ENCODE measurements around the gene CNTLN.
"Not testable (repeated sequence)": the region's sequence is repeated elsewhere in the genome, so short reads cannot be mapped to it uniquely, and the experiment has no call there.

The CNTLN gene

DNA sequence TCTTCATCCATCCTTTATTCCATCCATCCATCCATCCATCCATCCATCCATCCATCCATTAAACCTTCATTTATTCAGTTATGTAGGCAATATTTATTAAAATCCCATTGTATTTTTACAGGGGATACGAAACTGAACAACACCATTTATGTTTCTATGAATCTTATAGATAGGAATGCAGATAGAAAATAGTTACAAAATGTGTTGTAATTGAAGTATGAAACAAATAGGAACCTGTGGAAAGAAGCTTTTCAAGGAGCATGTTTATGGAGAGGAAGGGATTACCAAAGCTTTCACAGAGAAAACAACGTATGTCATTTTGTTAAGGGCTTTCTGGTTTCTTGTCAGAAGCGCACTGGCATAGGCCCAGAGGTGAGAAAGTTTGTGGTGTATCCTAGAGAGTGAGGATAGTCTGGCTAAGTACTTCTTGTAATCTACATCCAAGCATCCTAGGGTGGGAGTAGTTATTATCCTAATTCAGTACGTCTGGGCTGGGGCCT, 184.0 kb downstream of the CNTLN start:
- DNase-seq (ENCODE audit: low spot score): no peak

DNA sequence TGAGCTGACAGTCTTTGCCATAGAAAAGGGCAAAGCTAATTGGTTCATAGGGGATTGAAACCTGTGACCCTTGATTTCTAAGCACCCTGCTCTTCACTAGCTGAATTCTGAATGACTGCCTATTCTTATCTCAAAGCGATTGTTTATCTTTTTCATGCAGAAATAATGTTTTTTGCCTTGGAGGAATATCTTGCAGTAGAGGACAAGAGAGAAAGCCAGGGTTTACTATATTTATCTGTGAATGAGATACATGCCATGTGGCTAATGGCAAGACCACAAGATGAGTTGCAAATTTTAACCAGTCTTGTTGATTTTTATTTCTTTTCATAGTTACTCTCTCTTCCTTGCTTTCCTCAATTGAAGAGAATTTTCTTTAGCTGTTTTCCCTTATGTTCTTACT, 185.0 kb downstream of the CNTLN start:
- DNase-seq (ENCODE audit: low spot score): no peak

DNA sequence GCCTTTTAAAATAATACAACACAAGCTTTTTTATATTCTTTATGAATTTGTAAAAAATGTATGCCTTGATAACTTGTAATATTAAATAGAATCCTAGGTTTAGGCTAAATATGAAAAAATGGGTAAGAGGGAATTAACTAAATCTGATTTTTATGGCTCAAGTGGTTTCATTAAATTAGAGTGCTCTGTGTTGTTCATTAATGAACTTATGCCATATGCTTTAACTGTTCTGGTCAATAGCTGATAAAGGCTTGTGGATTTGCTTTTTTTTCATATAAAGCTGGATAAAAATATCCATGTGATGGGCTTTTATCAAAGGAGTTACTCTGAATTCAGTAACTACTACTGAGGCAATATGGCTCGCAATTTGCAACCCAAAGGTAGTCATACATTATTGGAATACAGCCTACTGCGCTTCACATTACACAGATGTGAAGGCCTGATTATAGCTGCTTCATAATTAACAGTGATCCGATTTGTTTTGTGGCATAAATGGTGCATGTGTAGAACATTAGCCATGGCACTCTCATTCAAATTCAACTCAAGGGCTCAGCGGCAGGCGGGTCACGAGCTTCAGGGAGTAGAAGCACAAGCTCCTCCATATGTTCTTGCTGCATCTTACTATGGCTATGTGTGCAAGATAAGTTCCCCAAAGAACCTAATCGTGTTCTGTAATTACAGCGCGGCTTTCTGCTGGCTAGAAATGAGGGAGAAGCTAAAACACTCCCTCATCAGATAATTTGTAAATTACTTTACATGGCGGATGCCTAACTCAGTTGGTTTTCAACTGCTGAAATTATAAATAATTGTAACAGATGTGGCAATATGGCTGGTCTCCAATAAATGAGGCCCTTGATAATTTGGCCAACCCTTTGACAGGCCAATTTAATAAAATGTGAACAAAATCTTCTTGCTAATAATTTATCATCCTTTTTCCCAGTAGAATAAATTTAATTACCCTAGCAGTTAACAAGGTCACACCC, 188.3 kb downstream of the CNTLN start:
- no peak for DNase-seq (ENCODE audit: low spot score)

DNA sequence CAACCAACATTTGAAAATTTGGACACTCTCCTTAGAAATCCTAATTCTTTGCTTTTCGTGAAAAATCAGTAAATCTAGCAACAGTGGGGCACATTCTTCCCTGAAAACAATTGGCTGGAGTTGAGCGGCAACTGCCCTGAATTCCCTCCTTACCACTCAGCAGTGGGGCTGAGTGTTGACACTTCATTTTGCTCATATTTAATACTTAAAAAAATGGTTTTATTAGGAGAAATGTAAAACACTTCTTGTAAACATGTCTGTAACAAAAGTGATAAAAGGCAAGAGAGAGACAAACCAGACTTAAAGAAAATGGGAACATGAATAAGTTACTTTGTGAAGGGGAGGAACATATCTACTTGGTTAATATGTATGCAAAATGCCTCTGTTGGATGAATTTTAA, 193.5 kb downstream of the CNTLN start:
- no peak for DNase-seq (ENCODE audit: low spot score)

DNA sequence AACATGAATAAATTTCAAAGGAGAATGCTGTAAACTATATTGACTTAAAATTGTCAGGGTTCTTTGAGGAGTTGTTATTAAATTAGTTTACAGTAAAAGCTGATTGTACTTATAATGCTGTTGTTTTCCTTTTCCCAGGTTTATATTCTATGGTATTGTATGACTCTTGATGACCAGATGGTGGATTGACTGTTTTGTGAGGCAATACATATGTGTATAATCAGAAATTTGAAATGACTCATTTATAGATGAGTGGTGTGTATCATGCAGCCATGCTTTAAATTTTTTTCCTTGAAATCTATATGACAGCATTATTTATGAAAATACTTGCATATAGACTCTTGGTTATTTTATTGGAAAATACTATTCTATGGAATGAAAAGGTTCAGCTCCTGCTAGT, 195.3 kb downstream of the CNTLN start:
- DNase-seq (ENCODE audit: low spot score): no peak

DNA sequence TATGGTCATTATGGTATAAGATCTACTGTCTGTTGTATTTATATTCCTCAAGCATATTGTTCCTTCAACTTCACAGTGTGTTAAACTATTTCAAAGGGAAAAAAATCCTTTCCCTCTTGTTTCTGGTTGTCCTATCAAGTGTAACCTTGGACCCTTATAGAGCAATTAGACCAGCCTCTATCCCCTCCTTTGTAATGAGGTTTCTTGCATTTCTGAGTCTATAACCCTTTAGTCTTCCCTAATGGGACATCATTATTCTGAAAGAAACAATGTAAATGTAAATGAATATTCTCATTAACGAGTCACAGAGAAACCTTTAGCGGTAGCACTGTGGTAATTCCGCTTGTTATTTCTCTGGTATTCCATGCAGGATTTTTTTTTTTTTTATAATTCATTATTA, 197.3 kb downstream of the CNTLN start:
- DNase-seq (ENCODE audit: low spot score): no peak

DNA sequence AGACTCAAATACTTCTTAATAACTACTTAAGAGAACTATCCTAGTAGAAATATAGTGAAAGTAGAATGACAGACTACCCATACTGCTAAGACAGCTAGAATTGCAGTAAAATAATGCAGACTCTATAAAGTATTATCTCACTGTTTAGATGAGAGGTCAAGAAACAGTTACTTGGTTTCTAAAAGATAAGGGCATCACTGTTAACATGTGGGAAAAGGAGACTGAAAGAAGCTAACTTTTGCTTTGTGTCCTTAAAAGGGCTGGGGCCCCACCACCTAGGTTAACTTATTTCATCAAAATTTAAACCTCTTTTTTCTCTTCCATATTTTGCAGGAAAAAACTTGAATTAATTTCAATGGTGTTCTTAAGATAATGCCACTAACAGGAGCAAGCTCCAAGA, 204.3 kb downstream of the CNTLN start:
- DNase-seq (ENCODE audit: low spot score): no peak

DNA sequence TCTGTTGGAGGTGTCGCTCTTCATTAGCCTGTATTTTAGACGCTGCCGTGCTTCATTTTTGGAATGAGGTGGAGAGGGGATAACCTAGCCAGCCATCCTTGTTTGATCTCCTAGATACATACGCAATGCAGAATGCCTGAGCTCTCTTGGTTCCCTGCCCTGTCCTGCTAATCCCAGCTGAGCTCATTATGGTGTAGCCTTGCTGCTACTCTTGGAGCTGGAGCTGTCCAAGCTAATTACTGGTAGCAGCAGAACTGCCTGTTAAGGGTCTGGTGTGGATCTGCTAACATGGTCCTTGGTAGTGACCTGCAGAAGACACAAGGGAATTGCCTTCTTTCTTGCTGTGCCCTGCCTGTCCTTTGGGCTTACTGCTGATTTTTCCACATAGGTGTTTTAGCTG, 207.9 kb downstream of the CNTLN start:
- no peak for DNase-seq (ENCODE audit: low spot score)

DNA sequence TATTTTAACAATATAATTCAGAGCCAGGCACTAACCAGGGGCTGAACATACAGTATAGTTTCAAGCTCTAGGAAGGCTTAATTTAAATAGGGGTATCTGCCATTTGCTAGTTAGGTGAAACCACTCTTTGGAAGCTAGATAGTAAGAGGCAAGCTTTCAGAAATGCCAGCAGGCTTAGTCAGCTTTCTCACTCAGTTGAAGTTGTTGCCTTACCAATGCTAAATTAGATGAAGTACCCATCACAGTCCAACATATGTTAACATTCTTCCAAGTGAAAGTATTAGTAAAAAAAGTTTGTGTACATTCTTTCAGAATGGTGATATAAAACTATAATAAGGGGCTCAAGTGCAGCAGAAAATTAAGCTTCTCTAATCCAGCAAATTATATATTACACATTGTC, 215.0 kb downstream of the CNTLN start:
- DNase-seq (ENCODE audit: low spot score): no peak

DNA sequence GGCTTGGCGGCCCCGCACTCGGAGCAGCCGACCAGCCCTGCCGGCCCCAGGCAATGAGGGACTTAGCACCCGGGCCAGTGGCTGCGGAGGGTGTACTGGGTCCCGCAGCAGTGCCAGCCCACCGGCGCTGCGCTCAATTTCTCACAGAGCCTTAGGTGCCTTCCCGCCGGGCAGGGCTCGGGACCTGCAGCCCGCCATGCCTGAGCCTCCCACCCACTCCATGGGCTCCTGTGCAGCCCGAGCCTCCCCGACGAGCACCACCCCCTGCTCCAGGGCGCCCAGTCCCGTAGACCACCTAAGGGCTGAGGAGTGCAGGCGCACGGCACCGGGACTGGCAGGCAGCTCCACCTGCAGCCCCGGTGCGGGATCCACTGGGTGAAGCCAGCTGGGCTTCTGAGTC, 219.2 kb downstream of the CNTLN start:
- DNase-seq (ENCODE audit: low spot score): not testable (repeated sequence)

DNA sequence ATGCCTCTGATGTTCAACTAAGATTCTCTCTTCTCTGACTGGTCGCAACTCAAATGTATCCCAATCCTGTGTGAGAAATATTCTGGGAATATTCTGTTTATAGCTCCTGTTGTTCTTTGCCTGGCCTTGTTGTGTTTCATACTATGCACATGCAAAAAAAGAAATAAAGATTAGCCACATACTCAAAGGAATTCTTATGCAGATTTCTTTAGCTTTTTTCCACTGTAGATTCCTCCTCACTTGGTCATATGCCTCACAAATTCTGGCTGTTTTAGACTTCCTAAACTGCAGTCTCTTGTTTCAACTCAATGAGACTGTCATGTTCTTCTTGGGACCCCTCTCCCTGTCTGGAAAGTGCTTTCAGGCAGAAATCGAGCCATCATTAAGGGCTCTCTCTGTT, 226.5 kb downstream of the CNTLN start:
- DNase-seq (ENCODE audit: low spot score): no peak

DNA sequence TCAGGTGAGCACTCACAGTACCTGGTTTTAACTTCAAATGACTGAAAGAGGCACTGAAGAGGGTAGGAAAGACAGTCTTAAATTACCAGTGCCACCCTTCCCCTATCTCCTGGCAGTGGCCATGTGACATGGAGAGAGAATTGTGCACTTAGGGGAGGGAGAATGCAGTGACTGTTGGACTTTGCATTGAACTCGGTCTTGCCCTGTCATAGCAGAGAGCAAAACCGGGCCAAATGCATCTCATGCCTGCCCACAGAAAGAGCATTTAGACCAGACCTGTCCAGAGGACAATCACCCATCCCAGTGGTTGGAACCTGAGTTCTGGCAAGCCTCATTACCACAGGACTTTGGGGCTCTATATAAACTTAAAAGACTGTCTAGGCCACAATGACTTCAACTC, 232.2 kb downstream of the CNTLN start:
- DNase-seq (ENCODE audit: low spot score): no peak

DNA sequence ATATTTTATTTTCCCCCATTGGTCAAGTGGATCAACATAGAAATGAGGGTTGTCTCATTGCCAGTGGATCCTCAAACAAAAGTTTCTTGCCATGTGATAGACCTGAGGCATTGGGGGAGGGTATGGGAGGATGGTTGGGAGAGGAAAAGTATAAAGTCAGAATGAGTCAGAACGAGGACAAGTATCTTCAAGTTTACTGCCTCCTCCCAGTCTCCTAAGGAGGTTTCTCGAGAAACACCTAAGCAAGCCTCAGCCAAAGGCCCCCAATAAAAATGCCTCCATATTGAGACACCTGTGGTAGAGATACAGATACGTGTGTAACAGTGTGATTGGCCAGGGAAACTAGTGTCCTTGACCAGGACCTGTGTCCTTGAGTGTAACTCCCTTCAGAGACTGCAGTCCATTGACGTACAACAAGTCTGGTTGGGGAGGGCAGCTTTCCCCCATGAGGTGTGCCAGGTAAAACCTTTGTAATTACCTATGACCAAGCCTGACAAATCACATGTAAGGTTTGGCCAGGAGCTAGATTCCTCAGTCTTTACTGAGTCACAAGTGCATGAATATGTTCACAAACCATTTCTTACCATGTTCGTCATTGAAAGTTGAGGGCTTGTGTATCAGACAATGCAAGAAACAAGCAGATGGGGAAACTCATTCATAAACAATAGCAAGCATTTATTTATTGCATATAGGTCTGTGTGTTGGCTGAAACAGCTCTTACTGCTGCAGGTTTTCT, 245.5 kb downstream of the CNTLN start:
- no peak for DNase-seq (ENCODE audit: low spot score)

DNA sequence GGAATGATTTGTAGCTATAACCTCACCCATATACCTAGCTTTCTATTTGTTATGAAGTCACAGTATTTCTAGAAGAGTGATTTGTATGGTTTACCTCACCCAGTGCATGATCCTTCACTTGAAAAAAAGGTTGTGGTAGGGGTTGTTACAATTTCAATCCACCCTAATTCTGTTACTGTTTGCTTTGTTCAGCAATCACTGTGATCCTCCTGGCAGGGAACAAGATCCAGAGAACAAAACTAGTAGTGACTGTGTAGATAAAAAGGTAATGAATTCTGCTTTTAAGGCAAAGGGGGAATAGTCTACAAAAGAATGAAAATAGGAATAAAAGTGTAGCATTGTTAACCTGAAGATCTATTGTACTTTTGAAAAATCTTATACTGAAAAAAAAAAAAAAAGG, 252.7 kb downstream of the CNTLN start:
- no peak for DNase-seq (ENCODE audit: low spot score)

DNA sequence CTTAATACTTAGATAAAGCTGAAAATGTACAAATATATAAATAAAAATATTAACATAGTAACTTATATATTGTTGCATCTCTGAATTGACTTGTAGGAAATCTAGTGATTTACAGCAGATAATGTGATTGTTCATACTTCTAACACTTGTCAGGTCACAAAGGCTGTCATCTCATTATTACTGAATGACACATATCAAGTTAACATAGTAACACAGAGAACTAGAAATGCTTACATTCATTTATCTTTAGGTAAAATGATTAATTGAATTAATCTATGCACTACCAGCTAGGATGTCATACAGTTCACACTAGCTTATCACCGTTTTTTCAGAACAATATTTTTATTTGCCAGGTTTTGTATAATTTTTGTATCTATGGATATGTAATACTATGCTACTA, 254.2 kb downstream of the CNTLN start:
- no peak for DNase-seq (ENCODE audit: low spot score)

DNA sequence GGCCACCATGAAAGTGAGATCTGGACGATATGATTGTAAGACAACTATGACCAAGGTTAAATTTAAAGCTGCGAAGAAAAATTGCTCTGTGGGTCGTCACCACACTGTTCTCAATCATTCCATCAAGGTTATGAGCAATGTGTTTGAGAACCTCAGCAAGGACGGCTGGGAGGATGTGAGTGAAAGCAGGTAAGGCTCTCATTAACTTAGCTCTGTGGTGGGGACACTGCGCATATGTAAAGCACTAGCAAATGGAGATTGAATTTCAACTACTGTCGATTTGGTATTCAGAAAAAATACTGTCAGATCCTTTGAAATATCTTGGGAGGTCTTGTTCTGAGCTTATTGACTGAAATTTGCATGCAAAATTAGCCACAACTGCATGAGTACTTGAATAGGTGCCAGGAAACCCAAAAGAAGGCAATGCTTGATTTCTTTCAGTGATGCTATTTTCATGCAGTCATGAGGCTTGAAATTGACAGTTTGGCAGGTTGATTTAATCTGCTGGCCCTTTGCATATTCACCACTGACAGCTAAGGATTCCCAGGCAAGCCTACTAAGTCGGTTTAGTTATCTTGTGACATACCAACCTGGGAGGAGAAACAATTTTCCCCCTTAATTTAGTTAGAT, 260.2 kb downstream of the CNTLN start:
- DNase-seq (ENCODE audit: low spot score): no peak

DNA sequence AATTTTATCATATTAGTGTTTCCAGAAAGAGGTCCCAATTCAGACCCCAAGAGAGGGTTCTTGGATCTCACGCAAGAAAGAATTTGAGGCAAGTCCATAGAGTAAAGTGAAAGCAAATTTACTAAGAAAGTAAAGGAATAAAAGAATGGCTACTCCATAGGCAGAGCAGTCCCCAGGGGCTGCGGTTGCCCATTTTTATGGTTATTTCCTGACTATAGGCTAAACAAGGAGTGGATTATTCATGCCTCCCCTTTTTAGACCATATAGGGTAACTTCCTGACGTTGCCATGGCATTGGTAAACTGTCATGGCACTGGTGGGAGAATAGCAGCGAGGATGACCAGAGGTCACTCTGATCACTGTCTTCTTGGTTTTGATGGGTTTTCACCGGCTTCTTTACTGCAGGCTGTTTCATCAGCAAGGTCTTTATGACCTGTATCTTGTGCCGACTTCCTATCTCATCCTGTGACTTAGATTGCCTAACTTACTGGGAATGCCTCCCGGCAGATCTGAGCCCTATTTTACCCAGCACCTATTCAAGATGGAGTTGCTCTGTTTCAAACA, 262.4 kb downstream of the CNTLN start:
- not testable (repeated sequence) for DNase-seq (ENCODE audit: low spot score)

DNA sequence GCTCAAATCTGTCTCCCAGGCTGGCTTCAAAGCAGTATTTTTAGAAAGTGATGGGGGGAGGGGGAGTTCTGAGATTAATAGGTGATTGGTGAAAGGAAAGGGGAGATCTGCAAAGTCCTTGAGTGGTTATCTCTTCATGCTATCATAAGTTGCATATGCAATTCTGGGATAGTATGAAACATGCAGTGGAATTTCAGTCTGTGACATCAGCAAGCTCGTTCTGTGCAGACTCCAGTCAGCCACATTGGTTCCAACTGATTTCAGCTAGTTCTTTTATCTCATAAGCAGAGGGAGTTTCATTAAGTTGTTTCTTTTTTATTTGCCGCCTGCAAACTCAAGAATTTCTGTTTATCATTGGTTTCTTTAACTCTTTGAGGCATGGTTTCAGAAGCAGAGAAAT, 263.5 kb downstream of the CNTLN start:
- DNase-seq (ENCODE audit: low spot score): no peak

DNA sequence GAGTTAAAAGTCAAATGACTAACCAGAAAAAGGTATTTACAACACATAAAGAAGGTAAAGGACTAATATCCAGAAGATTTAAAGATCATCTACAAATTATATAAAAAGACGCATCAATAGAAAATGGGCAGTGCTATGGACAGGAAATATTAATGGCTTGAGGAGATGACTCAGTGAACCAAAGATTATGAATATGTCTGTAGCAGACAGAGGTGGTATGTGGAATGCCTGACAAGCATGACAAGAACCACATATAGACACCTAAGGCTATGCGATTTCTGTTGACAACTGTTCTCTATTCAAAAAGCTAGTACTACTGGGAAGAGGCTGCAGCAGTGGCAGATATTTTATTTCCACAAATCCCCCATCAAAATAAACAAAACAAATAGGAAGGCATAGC, 267.0 kb downstream of the CNTLN start:
- no peak for DNase-seq (ENCODE audit: low spot score)

DNA sequence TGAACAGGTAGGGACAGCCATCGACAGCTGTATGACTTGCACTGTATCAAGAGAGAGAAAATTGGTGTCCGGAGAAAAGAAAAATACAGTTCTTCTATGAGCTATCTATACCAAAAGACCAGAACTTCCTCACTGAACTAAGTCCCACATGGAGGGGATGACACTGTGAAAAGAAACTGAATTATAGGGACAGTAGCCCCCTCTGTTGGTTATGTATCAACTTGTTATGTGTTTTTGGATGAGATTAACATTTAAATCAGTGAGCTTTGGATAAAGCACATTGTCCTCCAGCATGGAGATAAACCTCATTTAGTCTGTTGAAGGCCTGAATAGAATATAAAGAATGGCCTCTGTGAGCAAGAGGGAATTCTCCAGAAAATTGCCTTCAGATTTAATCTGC, 267.5 kb downstream of the CNTLN start:
- peak; percentile 2 for DNase-seq (ENCODE audit: low spot score)

DNA sequence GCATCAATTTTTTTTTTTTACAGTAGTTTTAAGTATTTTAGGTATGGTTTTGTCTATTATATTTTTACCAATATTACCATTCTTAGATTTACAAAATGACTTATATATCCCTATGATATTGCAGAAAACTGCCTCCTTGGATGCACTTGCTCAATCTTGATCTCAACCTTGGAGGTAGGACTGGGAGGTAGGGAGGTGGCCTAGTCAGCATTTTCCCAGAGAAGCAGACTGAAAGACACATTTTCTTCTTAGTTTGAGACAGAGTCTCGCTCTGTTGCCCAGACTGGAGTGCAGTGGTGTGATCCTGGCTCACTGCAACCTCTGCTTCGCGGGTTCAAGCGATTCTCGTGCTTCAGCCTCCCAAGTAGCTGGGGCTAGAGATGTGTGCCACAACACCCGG, 268.7 kb downstream of the CNTLN start:
- DNase-seq (ENCODE audit: low spot score): no peak

DNA sequence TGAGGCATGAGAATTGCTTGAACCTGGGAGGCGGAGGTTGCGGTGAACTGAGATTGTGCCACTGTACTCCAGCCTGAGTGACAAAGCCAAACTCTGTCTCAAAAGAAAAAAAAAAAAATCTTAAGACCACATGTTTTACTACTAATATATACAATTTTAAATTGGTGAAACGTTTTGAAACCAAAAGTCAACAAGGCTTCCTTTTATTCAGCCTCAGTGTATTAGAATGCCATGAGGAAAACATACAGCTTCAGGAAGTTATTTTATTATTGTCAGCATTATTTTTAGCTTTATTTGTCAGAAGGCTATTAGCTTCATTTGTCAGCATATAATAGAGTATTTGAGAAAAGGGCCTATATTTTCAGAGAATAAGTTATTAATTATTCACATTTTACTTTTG, 280.1 kb downstream of the CNTLN start:
- DNase-seq (ENCODE audit: low spot score): no peak

Data from germinal center (tissue), 1 donor.